HG03039 (cell line): ENCODE measurements around the gene MAN1B1.

Source experiments
- ATAC-seq: cut with Tn5 transposase; IDR thresholded peaks from one replicate; pipeline ENCODE4 v1.9.1; 2021; ENCODE audit warnings: mild to moderate bottlenecking, moderate library complexity; ENCODE audit not compliant: unreplicated experiment

MAN1B1 gene

GRCh38 chr9:137141050-137141810, 54.4 kb downstream of the MAN1B1 start:
- no peak for ATAC-seq

- ATAC-seq, result no peak
Measured at GRCh38 chr9:137141976-137142936, 55.5 kb downstream of the MAN1B1 start.

- no peak for ATAC-seq
Measured at GRCh38 chr9:137143459-137143858, 56.7 kb downstream of the MAN1B1 start.

GRCh38 chr9:137145731-137146526, 59.1 kb downstream of the MAN1B1 start:
- no peak for ATAC-seq

GRCh38 chr9:137146527-137146918, 59.7 kb downstream of the MAN1B1 start:
- ATAC-seq, result no peak

GRCh38 chr9:137147091-137147792, 60.5 kb downstream of the MAN1B1 start:
- ATAC-seq, result no peak

GRCh38 chr9:137147793-137148160, 61.0 kb downstream of the MAN1B1 start:
- ATAC-seq, result no peak

- no peak for ATAC-seq
Measured at GRCh38 chr9:137148242-137148641, 61.5 kb downstream of the MAN1B1 start.

- no peak for ATAC-seq
Measured at GRCh38 chr9:137148661-137149060, 61.9 kb downstream of the MAN1B1 start.

- ATAC-seq, result no peak
Measured at GRCh38 chr9:137149363-137149762, 62.6 kb downstream of the MAN1B1 start.

- ATAC-seq, result peak; percentile 20
Measured at GRCh38 chr9:137149942-137150616, 63.3 kb downstream of the MAN1B1 start.

GRCh38 chr9:137150617-137151457, 64.1 kb downstream of the MAN1B1 start:
- ATAC-seq, result peak; percentile 37

GRCh38 chr9:137152844-137153405, 66.1 kb downstream of the MAN1B1 start:
- ATAC-seq, result no peak

GRCh38 chr9:137156567-137157375, 70.0 kb downstream of the MAN1B1 start:
- no peak for ATAC-seq

GRCh38 chr9:137157618-137158415, 71.0 kb downstream of the MAN1B1 start:
- no peak for ATAC-seq

GRCh38 chr9:137158625-137159024, 71.8 kb downstream of the MAN1B1 start:
- ATAC-seq, result no peak
